ENCODE results near the gene RAB11FIP4.

DNA sequence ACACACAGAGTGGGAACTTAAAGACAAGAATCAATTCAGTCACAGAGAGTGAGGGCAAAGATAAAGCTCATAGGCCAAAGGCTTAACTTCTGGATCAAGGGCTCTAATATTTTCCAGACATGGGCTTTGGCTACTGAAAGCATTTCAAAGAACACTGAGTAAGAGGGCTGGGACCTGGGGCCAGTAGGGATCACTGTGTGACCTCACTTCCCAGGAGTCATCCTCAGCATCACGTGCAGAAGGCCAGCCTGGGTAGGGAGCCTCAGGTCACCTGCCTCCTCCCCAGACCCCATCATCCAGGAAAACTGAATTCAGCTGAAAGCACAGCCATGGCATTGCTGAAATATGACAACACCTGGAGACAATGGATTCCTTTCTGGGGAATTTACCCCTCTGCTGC is 163.5 kb downstream of the RAB11FIP4 start:
- TF ChIP-seq, protein P1, sequence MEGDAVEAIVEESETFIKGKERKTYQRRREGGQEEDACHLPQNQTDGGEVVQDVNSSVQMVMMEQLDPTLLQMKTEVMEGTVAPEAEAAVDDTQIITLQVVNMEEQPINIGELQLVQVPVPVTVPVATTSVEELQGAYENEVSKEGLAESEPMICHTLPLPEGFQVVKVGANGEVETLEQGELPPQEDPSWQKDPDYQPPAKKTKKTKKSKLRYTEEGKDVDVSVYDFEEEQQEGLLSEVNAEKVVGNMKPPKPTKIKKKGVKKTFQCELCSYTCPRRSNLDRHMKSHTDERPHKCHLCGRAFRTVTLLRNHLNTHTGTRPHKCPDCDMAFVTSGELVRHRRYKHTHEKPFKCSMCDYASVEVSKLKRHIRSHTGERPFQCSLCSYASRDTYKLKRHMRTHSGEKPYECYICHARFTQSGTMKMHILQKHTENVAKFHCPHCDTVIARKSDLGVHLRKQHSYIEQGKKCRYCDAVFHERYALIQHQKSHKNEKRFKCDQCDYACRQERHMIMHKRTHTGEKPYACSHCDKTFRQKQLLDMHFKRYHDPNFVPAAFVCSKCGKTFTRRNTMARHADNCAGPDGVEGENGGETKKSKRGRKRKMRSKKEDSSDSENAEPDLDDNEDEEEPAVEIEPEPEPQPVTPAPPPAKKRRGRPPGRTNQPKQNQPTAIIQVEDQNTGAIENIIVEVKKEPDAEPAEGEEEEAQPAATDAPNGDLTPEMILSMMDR (IDR thresholded peaks at IDR 0.05 in 4 of 5, conservative IDR thresholded peaks at IDR 0.05 in 1 of 5), result no peak
- no peak for TF ChIP-seq POLR2A (IDR thresholded peaks at IDR 0.05)

Data from gastrocnemius medialis (tissue), 4 donors.